SK-N-SH (cell line): ENCODE results near the gene TLCD5. TPM values are rescaled to one million over a fixed set of nuclear protein-coding genes. Genes with fewer than 3 reads are reported as not detected.
A peak's percentile ranks its signal among the peaks of the same experiment; 100 is the strongest.

ENCODE experiments used
- CTCF ChIA-PET: fragments of 300-600, 350-600 bp; formaldehyde crosslinking; extraction: SDS; loops from one replicate; lab custom pipeline; 2021; lab: Yijun Ruan, JAX
- POLR2A ChIA-PET: fragments of 350-600 bp; sonication (Branson Sonifier 250); formaldehyde crosslinking; extraction: SDS; loops from one replicate; lab custom pipeline; 2020; ENCODE audit warnings: antibody characterized with exemption, inconsistent platforms; lab: Yijun Ruan, JAX
- DNase-seq: peaks from one replicate; pipeline ENCODE4 v3.0.0; 2012
- H2AFZ ChIP-seq: fragments of 200-600 bp; sonication (generic); 2 replicates; pipeline ENCODE4 v1.8.1; 2016; ENCODE audit warnings: antibody characterized with exemption, mild to moderate bottlenecking, low read depth
- H3F3A ChIP-seq: fragments of 200-600 bp; sonication (generic); replicated peaks from 2 replicates; pipeline ENCODE3; 2016; ENCODE audit warnings: antibody characterized with exemption, mild to moderate bottlenecking; ENCODE audit not compliant: insufficient read depth
- H3K27ac ChIP-seq, 2 experiments: fragments of 200-500 bp in 1 of 2; fragments of 200-600 bp in 1 of 2; sonication (Bioruptor generic) in 1 of 2; sonication (generic), shearing (Covaris generic) in 1 of 2; 2 replicates each; pipeline versions ENCODE4 v1.5.1 to v1.6.1; 2014 to 2016; ENCODE audit warnings: low read depth in 2 of 2, inconsistent platforms in 1 of 2, low read length in 1 of 2, mild to moderate bottlenecking in 1 of 2, mixed read lengths in 1 of 2
- H3K27me3 ChIP-seq: fragments of 200-600 bp; sonication (generic), shearing (Covaris generic); 2 replicates; pipeline ENCODE4 v1.6.1; 2016; ENCODE audit warnings: mixed run types; ENCODE audit not compliant: insufficient read depth
- H3K36me3 ChIP-seq, 2 experiments: fragments of 200-500 bp in 1 of 2; fragments of 200-600 bp in 1 of 2; sonication (Bioruptor generic) in 1 of 2; sonication (generic) in 1 of 2; replicated peaks in 1 of 2; 2 replicates each; pipeline versions ENCODE3 to v1.5.1; 2014 to 2016; ENCODE audit warnings: low read length in 1 of 2, mild to moderate bottlenecking in 1 of 2; ENCODE audit not compliant: insufficient read depth in 2 of 2, control insufficient read depth in 1 of 2
- H3K4me1 ChIP-seq, 2 experiments: fragments of 200-500 bp in 1 of 2; fragments of 200-600 bp in 1 of 2; sonication (Bioruptor generic) in 1 of 2; sonication (generic), shearing (Covaris generic) in 1 of 2; 2 replicates each; pipeline versions ENCODE4 v1.5.1 to v1.6.1; 2014 to 2016; ENCODE audit warnings: low read depth in 1 of 2, low read length in 1 of 2, mixed run types in 1 of 2; ENCODE audit not compliant: insufficient read depth in 2 of 2, control insufficient read depth in 1 of 2
- H3K4me2 ChIP-seq: fragments of 200-600 bp; sonication (generic), shearing (Covaris generic); 2 replicates; pipeline ENCODE4 v1.6.1; 2017; ENCODE audit warnings: mixed run types
- H3K4me3 ChIP-seq, 2 experiments: fragments of 200-500 bp in 1 of 2; fragments of 200-600 bp in 1 of 2; sonication (Bioruptor generic) in 1 of 2; sonication (generic), shearing (Covaris generic) in 1 of 2; 2 replicates each; pipeline versions ENCODE4 v1.5.1 to v1.8.1; 2014 to 2016; ENCODE audit warnings: low read depth in 2 of 2, inconsistent platforms in 1 of 2, low read length in 1 of 2, mild to moderate bottlenecking in 1 of 2, mixed read lengths in 1 of 2, moderate library complexity in 1 of 2
- H3K79me2 ChIP-seq: fragments of 200-600 bp; sonication (generic); 2 replicates; pipeline ENCODE4 v1.8.1; 2017; ENCODE audit warnings: mild to moderate bottlenecking; ENCODE audit not compliant: insufficient read depth
- H3K9ac ChIP-seq: fragments of 200-600 bp; sonication (generic); 2 replicates; pipeline ENCODE4 v1.6.1; 2017; ENCODE audit warnings: mixed run types
- H3K9me2 ChIP-seq: fragments of 200-600 bp; sonication (generic); 2 replicates; pipeline ENCODE4 v1.6.1; 2017; ENCODE audit warnings: mixed run types
- H3K9me3 ChIP-seq: fragments of 200-600 bp; sonication (generic); 2 replicates; pipeline ENCODE4 v1.6.1; 2017; ENCODE audit warnings: mixed run types, mild to moderate bottlenecking, moderate library complexity
- H4K20me1 ChIP-seq: fragments of 200-600 bp; sonication (generic); 2 replicates; pipeline ENCODE4 v1.6.1; 2017; ENCODE audit warnings: mild to moderate bottlenecking, mixed run types; ENCODE audit not compliant: insufficient read depth
- CTCF ChIP-seq: fragments of 200-600 bp; sonication (generic); IDR thresholded peaks from 2 replicates; pipeline ENCODE4 v1.6.1; 2017; ENCODE audit warnings: antibody characterized with exemption, mild to moderate bottlenecking, moderate library complexity
- EZH2phosphoT487 ChIP-seq: fragments of 200-600 bp; sonication (generic); IDR thresholded peaks from 2 replicates; pipeline ENCODE4 v1.6.1; 2017; ENCODE audit warnings: low read depth, mixed run types, mild to moderate bottlenecking, antibody characterized with exemption, moderate library complexity, borderline replicate concordance
- FOSL2 ChIP-seq: IDR thresholded peaks from 2 replicates; pipeline ENCODE4 v1.4.0; 2012; ENCODE audit warnings: low read depth, mild to moderate bottlenecking, moderate library complexity, borderline replicate concordance
- GABPA ChIP-seq: IDR thresholded peaks from 2 replicates; pipeline ENCODE4 v1.4.0; 2012; ENCODE audit warnings: low read depth, mild to moderate bottlenecking
- JUND ChIP-seq: IDR thresholded peaks from 2 replicates; pipeline ENCODE4 v1.4.0; 2012
- MAX ChIP-seq: IDR thresholded peaks from 2 replicates; pipeline ENCODE4 v1.4.0; 2012; ENCODE audit warnings: low read depth
- NFIC ChIP-seq: IDR thresholded peaks from 2 replicates; pipeline ENCODE4 v1.4.0; 2012; ENCODE audit warnings: borderline replicate concordance
- NRF1 ChIP-seq: IDR thresholded peaks from 2 replicates; pipeline ENCODE4 v1.6.1; 2012; ENCODE audit warnings: low read depth, mild to moderate bottlenecking, low read length
- PBX3 ChIP-seq: IDR thresholded peaks from 2 replicates; pipeline ENCODE4; 2012
- REST ChIP-seq: IDR thresholded peaks from 2 replicates; pipeline ENCODE4 v1.6.1; 2012; ENCODE audit warnings: mild to moderate bottlenecking, low read depth, low read length, moderate library complexity
- RFX5 ChIP-seq: IDR thresholded peaks from 2 replicates; pipeline ENCODE4 v1.6.1; 2012; ENCODE audit warnings: mild to moderate bottlenecking, improper control_type of control experiment, low read length
- RXRA ChIP-seq: IDR thresholded peaks from 2 replicates; pipeline ENCODE4 v1.4.0; 2012; ENCODE audit warnings: low read depth, mild to moderate bottlenecking, borderline replicate concordance
- TAF1 ChIP-seq: IDR thresholded peaks from 2 replicates; pipeline ENCODE4 v1.6.1; 2012; ENCODE audit warnings: low read depth, mild to moderate bottlenecking, low read length, moderate library complexity, borderline replicate concordance
- TCF12 ChIP-seq: IDR thresholded peaks from 2 replicates; pipeline ENCODE4 v1.4.0; 2012
- USF2 ChIP-seq: fragments of 150-350 bp; IDR thresholded peaks from 2 replicates; pipeline ENCODE4 v1.6.1; 2017; ENCODE audit warnings: antibody characterized with exemption, low read length, low read depth, borderline replicate concordance
- ZBTB33 ChIP-seq: IDR thresholded peaks from 2 replicates; pipeline ENCODE4 v1.4.0; 2012; ENCODE audit warnings: low read depth, borderline replicate concordance
- WGBS: methylation state at CpG from one replicate; pipeline ENCODE4 v1.1.6; 2017; ENCODE audit warnings: low lambda C conversion rate; 5-methylcytosine and 5-hydroxymethylcytosine counted together
- polyA plus RNA-seq, 3 experiments: library from polyadenylated mRNA; depleted of rRNA; stranded (reverse); fragments of >200 nt; gene quantifications; 2 replicates each; pipeline ENCODE4 v1.2.3, GENCODE V29; 2012

TLCD5 gene
- polyA plus RNA-seq, 1 of the 3 experiments (the other 2 are of a cell fraction): 12.7 TPM

- Histone ChIP-seq H3K27me3 (no peaks in the 10 kb centered on the region), H3K79me2 (no peaks in the 10 kb centered on the region), H4K20me1 (no peaks in the 10 kb centered on the region), H3K4me3 (no peak overlapping the region), H3K9me3 (no peaks in the 10 kb centered on the region), H3K36me3 (no peaks in the 10 kb centered on the region), H3K4me2 (peak overlapping the region; percentile 20), H3K9me2 (no peaks in the 10 kb centered on the region), H3K4me1 (0 out of 4 replicates have a peak, but pooled peaks cover 0 to 6% of the 10 kb centered on the region in 2 experiments), H3K27ac (no peak overlapping the region), H3K9ac (no peak overlapping the region), H3F3A (peaks cover 4% of the 10 kb centered on the region)
- CTCF ChIA-PET: interaction anchor here (0.8 to 1.8 kb wide), 3 partner anchors 11 to 77 kb away, joined by 3 to 7 read pairs (median 6); partner anchors contain the start of gene ARHGEF12
- POLR2A ChIA-PET: no interaction called here
- peak; percentile 39; the same call in 1 of the 2 replicates for TF ChIP-seq FOSL2
- peak; percentile 60 for TF ChIP-seq CTCF
- no peak for TF ChIP-seq GABPA
- TF ChIP-seq MAX: peak; percentile 25; the same call in 1 of the 2 replicates
- TF ChIP-seq NFIC: no peak
- peak; percentile 19; the same call in 1 of the 2 replicates for TF ChIP-seq JUND
- TF ChIP-seq PBX3: 0 out of 2 replicates have a peak, but pooled peaks have one; percentile 12
- peak; percentile 15; the same call in 1 of the 2 replicates for TF ChIP-seq TCF12
- TF ChIP-seq TAF1: no peak
- no peak for TF ChIP-seq NRF1
- TF ChIP-seq RFX5: no peak
- no peak for TF ChIP-seq EZH2phosphoT487
- TF ChIP-seq REST: no peak
- TF ChIP-seq ZBTB33: no peak
- TF ChIP-seq USF2: no peak
- TF ChIP-seq RXRA: no peak
- TF ChIP-seq, all 33 proteins: peak for 6
- WGBS: 55% methylated on average over 10 of the region's 11 CpGs
- peak overlapping the region; percentile 58; the same call in 1 of the 2 replicates for H2AFZ ChIP-seq
- DNase-seq: no peak
Observed at GRCh38 chr11:120306519-120307242, 18.4 kb upstream of the TLCD5 start.
